ENCODE data around the gene TFAP2A. TPM values are rescaled to one million over a fixed set of nuclear protein-coding genes. Genes with fewer than 3 reads are reported as not detected.

The TFAP2A gene
- total RNA-seq, 1 experiment from 2014 or later = 24.3 TPM

DNA sequence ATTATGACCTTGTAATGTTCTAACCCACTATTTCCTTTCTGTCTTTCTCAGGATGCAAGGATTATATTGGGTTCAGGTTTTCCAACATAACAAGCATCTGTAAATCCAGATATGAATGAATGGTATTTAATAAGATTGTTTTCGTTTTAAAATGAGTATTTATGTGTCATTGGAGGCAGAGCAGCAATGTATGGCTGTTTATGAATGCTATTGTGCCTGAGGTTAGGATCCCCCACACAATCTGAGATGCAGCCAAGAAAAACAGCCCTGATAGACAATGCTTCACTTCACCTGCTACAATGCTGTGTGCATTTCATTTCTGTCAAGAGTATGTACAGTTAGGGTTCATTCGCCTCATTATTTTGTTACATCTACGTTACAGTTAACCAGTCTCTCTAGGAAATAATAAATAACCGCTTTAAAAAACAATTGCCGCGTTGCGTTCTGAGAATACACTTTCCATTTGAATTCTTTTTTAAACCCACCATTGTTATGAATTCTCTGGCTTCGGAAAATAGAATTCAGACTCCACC is 19.6 kb downstream of the TFAP2A start:
- Histone ChIP-seq H3K4me2 (ENCODE audit: low read length) (no peak overlapping the region), H3K36me3 (ENCODE audit: control insufficient read depth in 1 of 2, insufficient read depth in 2 of 2, low read length in 2 of 2) (peaks cover 0 to 3% of the 10 kb centered on the region in 2 experiments; a peak in 1 of 4 replicates), H3K9me3 (ENCODE audit: control insufficient read depth in 1 of 2, insufficient read depth in 1 of 2, low read depth in 1 of 2, low read length in 2 of 2) (no peaks in the 10 kb centered on the region), H2AFZ (ENCODE audit: low read depth, low read length, poor library complexity, severe bottlenecking) (no peak overlapping the region), H3K4me3 (replicated peaks in 1 of 2; ENCODE audit: low read depth in 1 of 2, low read length in 2 of 2) (no peak overlapping the region), H3K79me2 (ENCODE audit: insufficient read depth, low read length) (no peaks in the 10 kb centered on the region), H4K20me1 (ENCODE audit: insufficient read depth) (no peaks in the 10 kb centered on the region), H3K27me3 (ENCODE audit: insufficient read depth, low read length) (no peaks in the 10 kb centered on the region), H3K9ac (ENCODE audit: low read length) (no peak overlapping the region), H3K27ac (ENCODE audit: low read depth, low read length) (no peak overlapping the region), H3K4me1 (ENCODE audit: control insufficient read depth in 1 of 2, insufficient read depth in 2 of 2, low read length in 2 of 2) (peaks cover under 1% of the 10 kb centered on the region in 2 experiments; a peak in 1 of 4 replicates), H3K9me2 (ENCODE audit: insufficient read depth) (no peaks in the 10 kb centered on the region)
- intact Hi-C loops (cut with micrococcal nuclease) = no loop called here
- TF ChIP-seq JUND (IDR thresholded peaks at IDR 0.05) = no peak
- TF ChIP-seq, protein P1, sequence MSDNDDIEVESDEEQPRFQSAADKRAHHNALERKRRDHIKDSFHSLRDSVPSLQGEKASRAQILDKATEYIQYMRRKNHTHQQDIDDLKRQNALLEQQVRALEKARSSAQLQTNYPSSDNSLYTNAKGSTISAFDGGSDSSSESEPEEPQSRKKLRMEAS (IDR thresholded peaks at IDR 0.05) = no peak
- no peak for TF ChIP-seq REST (IDR thresholded peaks at IDR 0.05; ENCODE audit: low read depth)
- TF ChIP-seq YY1 (IDR thresholded peaks at IDR 0.05; ENCODE audit: extremely low read depth, insufficient replicate concordance, low read depth, low read length) = no peak
- TF ChIP-seq ZBTB33 (IDR thresholded peaks at IDR 0.05; ENCODE audit: extremely low read depth, insufficient replicate concordance, low read length) = no peak
- no peak for TF ChIP-seq EZH2phosphoT487 (IDR thresholded peaks at IDR 0.05; ENCODE audit: borderline replicate concordance)
- TF ChIP-seq CBX3 (IDR thresholded peaks at IDR 0.05; ENCODE audit: low read depth) = no peak
- TF ChIP-seq RAD21 (IDR thresholded peaks at IDR 0.05; ENCODE audit: low read depth) = no peak
- TF ChIP-seq SIN3A (IDR thresholded peaks at IDR 0.05; ENCODE audit: low read depth) = no peak
- no peak for TF ChIP-seq POLR2A (IDR thresholded peaks at IDR 0.05; ENCODE audit: borderline replicate concordance, extremely low read depth, insufficient read depth, insufficient read length)
- ChIA-PET RAD21 (ENCODE audit: low non-redundant PET in 1 of 2, low total read pairs in 2 of 2, uncharacterized antibody in 2 of 2, unreplicated experiment in 2 of 2) (no interaction called here), CTCF (no interaction called here), POLR2A (no interaction called here)
- no peak for ATAC-seq
- DNase-seq (ENCODE audit: low read depth, low spot score) = no peak
- BruUV-seq (replicated peaks) = no TSS peak
